HG03354 (cell line): ENCODE measurements around the gene KIAA0040.
A peak's percentile ranks its signal among the peaks of the same experiment; 100 is the strongest.

Experiments
- ATAC-seq: cut with Tn5 transposase; IDR thresholded peaks from one replicate; pipeline ENCODE4 v1.9.1; 2021; ENCODE audit warnings: mild to moderate bottlenecking; ENCODE audit not compliant: unreplicated experiment, poor library complexity, severe bottlenecking

The KIAA0040 gene

DNA sequence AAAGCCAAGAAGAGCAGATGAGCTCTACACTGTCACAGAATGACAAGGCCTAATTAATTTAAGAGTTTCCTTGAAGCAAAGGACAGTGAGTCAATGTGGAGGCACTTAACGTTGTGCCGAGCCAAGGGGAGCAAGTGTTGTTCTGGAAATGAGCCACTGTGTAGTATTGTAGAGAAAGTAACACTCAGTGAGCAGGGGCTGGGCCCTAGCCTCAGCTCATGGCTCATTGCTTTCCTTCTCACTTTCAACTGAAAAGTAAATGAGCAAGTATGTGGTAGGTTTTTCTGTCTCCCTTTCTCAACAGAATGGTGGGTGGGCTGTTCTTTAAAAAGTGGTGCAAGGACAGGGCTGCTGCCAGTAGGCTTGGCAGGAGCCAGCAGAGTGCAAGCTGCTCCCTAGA is 11.8 kb upstream of the KIAA0040 start:
- peak; percentile 76 for ATAC-seq

DNA sequence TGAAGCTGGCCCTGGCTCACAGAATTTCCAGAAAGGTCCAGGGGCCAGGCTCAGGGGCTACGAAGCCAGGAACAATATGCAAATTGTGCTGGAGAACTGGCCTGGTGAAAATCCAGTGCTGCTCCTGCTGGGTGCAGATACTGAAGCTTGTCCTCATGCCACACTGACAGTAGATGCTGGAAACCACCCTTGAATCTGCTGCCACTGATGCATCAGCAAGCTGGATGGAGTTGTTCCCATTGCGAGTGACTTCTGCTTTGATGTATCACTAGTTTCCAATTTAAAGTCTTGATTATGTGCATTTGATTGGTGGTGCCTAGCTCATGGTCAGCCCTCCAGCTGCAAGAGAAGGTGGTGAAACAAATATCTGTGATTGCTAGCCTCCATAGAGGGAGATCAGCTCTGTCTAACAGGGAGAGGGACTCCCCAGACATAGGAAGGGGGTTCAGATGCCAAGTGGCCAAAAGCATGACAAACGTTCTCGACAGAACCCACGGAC is 11.0 kb upstream of the KIAA0040 start:
- ATAC-seq, result no peak

DNA sequence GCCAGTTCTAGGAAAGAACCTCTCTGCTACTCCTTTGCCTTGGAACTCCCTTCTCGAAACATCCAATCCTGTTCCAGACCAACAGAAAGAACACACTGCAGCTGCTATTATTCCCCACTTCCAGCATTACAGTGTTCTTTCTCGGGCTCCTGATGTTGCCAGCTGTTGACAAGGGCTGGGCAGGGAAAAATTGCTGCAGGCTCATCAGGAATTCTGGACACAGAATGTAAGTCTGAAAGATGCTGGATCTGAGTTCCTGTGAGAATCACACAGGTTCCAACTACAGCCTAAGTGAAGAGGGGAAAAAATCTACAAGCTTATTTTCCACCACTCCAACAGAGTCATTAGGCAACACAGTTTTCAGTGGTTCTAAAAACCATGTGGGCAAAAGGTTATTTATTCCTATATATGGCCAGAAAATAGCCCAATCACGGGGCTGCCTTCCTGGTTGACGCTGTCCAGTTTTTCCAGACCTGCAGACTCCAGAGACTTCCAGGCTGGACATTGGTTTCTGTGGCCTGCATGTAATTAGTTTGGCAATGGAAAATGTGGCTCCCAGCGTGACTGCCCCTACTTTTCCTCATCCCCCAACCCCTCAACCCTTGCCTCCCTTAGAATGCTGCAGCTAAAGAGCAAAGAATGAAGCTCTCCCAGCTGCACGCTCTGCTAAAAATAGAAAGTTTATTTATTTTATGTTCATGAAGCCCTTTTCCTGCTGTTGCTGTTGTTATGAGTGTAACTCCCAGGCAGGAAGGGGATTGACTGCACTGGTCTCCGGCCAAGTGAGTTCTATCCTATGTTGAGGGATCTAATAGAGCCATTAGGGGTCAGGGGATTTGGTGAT is 8.3 kb upstream of the KIAA0040 start:
- ATAC-seq, result no peak

DNA sequence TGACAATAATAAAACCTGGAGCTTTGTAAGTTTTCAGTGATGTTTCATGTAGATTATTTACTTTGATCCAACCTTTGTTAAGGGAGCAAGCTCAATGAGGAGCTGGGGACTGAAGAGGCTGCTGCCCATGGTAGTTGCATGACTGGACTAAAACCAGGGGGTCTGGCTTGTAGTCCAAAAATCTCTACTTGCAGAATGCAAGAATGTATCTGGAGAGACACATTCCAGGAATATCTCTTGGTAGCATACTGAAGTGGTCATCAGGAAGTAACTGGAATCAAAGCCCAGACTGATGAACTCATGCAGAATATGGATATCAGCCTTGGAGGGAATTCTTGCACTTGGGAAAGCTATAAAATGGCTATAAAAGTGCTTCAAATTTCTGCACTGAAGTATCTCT is 5.8 kb upstream of the KIAA0040 start:
- no peak for ATAC-seq

DNA sequence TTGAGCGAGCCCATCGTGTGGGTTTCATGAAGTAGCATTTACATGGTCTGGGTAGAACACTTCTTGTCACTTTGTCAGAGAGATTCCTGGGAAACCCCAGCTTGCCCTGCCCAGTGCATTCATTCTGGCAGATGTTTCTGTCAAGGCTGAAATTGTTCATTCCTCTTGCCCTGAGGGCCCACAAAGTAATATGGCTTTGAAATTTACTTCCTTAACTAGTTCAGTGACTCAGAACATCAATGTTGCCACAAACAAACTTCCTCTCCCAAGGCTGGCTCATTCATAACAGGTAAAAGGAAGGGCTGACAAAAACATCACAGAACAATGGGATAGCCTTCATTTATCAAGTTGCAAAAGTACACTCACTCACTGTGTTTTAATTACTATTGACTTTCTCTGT is 5.0 kb upstream of the KIAA0040 start:
- no peak for ATAC-seq

DNA sequence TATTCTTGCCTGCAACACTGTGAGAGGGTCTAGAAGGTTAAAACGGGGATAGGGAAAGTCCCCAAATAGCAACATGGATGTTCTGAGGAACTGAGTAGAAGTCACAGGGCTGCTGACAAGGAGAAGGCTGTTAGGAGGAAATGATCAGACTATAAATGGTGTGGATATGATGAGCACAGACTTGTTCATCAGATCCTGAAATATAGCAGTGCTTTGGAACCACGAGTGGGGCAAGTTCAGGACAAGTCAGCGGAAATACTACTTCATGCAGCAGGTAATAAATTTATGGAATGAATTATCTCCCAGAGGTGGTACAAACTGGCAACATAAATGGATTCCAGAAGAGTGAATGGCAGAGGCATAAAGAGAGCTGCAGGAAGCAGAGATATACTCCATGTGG is 3.2 kb upstream of the KIAA0040 start:
- ATAC-seq, result no peak

DNA sequence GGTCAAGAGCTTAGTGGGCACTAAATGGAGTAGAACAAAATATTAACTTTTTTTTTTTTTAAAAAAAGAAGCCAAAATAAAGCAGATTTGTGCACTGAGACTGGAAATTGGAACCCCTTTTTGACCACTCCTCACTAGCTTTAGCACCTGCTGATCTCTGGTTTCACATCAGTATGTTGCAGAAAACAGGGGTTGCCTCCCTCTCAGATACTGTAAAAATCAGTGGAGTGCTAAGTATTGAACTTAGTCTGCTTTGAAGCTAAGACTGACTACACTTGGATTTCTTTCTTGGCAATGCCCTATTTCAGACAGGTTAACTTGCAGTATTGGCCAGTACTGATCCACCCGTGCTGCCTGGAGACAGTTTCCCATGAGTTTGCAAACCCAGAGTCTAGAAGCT is 2.7 kb upstream of the KIAA0040 start:
- ATAC-seq, result peak; percentile 27

DNA sequence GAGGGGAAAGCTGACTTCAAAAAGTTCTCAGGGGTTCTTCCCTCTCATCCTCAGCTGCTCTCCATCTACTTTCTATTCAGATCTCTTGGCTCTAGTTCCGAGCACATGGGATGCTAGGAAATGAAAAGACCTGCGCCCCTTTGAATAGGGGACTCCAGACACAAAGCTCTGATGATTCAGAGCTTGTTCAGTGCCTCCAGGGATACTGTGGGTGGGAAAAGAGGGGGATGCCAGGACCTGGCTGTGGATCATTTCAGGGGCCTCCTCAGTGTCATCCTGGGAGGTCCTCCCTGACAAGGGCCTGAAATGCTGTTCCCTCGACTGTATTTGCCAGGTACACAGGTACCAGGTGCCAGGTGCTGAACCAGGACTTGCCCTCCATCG is 943 bp upstream of the KIAA0040 start:
- ATAC-seq, result no peak

DNA sequence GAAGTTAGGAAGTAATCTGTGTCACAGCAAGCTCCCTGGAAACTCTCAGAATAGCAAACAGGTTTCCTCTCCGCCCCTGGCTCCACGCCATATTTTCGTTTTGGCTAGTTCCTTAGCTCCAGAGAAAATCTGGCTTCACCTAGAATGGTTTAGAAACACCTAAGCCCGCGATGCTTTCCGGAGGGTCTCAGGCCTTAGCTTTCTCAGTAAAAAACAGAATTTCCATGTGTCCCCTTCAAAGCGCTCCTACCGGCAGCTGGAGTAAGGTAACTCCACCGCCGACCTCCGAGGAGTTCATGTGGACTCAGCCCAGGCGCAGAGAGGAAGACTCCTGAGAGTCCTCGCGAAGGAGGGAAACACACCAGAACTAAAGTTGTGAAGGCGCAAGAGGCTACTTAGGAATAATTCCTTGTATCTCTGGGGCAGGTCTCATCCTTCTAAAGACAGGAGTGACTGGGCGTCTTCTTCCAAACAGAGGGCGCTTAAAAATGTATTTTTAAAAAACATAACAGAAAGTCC is 406 bp downstream of the KIAA0040 start:
- peak; percentile 26 for ATAC-seq

DNA sequence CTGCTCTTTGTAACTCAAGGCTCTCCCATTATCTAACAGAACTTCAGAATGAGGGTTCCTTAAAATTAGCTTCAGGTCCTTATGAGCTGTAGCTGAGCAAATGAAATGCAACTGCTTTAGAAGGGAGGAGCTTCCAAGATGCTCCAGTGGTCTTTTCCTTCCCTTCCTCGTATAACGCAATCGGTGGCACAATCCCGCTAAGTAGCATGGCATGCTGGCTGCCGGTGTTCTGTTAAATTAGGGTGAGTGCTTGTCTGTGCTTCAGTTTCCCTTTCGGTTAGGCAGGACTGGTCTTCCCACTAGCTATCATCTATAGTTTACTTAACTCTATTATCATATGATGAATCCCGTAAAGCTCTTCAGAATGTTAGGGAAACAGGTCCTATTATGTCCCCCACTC is 917 bp downstream of the KIAA0040 start:
- peak; percentile 29 for ATAC-seq

DNA sequence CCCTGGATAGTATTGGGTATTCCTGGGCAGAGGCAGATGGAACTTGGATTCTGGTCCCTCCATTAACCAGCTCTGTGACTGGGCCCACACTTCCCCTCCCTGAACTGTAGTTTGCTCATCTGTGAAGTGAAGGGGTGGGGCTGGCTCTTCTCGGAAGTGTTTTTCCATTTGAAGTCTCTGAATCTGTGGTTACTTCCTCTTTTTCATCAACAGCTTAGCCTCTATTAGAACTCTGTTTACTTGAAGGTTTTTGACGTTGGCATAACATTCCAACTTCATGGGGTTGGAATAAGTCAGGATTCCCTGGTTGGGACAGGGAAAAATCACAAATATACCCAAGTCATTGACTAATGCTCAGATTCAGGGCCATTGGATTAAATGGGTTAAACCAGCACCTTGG is 3.6 kb downstream of the KIAA0040 start:
- ATAC-seq, result peak; percentile 69

DNA sequence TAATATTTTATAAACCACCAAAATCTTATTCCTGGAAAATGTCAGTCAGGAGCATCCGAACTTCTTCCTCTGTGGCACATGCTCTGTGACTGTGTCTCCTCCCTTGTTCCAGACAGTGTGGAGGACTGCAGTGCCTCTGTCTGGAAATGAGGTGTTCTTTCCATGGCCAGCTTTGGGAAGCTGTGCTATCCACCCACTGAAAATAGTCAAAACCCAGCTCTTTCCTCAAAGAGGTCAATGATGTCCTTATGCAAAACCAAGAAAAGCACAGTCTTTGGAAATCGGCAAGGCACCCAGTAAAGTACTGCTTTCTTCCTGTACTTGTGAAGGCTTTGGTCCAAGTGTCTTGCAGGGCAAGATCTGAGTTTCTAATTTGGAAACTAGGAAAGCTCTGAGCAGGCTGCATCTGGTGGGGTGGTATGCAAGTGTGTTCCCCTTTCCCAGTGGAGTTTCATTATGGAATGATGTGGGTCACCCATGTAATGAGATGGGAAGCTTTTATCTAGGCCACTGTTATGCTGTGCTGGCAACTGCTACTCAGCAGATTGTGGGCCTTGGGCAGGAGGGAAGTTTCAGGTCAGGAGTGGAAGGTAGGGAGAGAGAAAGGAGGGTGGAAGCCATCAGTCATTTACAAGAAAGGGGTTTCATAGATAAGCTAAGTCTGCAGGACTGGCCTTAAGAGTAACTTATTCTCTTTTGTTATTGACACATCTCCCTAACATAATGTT is 6.0 kb downstream of the KIAA0040 start:
- no peak for ATAC-seq

DNA sequence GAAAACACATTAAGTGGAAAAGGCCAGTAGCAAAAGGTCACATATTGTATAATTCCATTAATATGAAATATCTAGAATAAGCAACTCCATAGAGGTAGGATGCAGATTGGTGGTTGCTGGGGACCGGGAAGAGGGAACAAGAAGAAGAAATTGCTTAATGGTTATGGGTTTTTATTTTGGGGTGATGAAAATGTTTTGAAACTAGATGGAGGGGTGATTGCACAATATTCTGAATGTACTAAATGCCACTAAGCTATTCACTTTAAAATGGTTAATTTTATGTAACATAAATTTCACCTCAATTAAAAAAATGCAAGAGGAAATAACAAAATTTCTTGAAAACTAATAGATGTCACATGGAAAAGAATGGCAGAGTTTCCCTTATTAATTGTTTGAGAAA is 6.7 kb downstream of the KIAA0040 start:
- ATAC-seq, result no peak

DNA sequence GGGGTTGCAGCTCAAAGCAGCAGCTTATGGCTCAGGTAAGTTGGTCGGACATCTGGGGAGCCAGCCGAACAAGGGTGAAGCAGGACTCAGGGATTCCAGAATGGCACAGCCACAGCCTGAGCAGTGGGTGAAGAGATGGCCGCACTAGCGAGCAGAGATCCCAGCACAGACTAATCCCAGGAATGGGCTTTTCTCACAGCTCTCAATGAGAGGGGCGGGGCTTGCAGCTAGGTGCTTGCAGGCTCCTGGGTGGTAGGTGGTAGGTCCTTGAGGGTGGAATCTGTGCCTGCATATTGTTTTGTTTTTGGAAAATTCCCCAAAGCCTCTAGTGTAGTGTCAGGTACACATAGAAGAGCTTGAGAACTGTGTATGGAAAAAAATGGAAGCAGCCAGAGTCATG is 9.0 kb downstream of the KIAA0040 start:
- no peak for ATAC-seq

DNA sequence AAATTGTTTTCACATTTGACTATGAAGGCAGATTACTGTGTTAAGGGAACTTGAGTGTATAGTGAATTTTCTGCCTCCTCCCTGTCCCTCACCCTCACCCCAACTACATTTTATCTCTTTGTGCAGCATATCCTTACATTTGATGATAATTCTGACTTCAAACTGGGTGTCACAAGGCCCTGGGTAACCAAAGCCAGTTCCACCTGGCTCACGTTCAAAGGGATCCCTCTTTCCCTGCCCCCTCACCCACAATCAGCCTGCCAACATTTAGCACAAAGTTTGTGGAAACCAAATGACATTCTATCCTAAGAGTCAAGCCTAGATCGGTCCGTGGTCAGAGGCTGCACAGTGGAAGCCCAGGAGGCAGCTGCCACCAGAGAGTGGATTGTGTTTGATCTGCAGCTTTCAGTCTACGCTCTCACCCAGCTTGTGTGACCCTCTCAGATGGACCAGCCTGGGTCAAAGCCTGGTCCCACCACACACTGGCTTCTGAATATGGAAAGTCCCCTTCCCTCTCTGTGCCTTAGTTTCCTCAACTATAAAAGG is 10.3 kb downstream of the KIAA0040 start:
- no peak for ATAC-seq

DNA sequence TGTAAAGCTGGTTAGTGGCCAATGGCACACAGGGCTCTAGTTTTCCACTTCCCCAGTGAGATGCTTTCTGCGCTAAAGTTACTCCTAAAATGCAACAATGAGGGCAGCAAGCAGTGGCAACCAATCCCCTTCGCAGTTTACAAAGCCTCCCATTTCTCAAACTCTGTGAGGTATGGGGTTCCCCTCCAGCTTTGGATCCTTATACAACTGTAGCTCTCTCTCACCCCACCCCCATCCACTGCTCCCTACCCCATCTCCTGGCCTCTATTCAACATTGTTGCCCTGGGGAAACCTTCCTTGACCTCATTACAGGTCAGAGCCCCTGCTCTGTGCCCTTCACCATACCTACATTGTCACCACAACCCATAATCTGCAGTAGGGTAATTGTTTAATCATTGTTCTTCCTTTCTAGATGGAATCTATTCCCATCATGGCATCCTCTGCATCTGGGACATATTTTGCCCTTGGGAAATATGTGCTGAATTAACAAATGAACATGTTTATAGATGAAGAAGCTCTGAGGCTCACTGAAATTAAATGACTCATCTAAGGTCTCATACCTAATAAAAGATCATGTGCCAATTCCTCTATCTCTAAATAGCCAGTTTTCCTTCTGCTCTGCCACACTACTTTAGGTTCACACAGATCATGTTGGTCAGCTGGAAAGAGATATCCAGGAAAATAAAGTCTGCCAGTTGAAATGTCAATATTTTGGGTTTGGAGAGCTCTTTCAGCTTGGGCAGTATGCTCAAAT is 12.6 kb downstream of the KIAA0040 start:
- ATAC-seq, result no peak

DNA sequence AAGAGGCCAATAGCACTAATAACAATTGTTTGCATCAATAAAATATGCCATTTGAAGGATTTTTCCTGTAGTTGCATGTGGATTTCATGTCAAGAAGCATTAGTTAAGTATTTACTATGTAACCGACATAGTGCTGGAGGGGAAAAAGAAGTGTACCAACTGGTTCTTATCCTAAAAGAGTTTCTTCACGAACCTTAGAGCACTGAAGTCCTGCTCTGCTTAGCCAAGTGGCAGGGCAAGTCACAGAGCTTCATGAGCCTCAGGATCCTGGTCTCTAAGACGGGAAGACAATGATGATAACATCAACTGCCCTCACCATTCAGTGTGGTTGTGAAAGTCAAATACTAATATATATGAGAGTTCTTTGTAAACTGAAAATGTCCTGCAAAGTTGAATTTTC is 14.1 kb downstream of the KIAA0040 start:
- no peak for ATAC-seq

DNA sequence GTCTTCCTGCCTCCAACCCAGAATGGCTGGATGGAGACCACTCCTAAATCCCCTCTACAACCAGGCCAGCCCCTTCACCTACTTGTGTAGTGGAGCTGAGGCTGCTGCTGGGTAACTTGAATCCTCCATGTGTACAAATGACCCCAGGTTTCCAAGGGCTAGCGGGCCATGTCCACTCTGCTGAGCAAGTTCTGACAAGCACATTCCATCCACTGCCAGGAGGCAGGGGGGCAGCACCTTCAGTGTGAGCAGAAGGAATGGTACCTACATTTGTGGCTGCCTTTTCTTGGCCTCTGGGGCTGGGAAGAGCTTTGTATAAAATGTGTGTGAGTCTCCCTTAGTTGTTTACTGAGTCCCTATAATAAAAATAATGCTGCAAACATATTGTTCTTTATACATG is 14.5 kb downstream of the KIAA0040 start:
- no peak for ATAC-seq

DNA sequence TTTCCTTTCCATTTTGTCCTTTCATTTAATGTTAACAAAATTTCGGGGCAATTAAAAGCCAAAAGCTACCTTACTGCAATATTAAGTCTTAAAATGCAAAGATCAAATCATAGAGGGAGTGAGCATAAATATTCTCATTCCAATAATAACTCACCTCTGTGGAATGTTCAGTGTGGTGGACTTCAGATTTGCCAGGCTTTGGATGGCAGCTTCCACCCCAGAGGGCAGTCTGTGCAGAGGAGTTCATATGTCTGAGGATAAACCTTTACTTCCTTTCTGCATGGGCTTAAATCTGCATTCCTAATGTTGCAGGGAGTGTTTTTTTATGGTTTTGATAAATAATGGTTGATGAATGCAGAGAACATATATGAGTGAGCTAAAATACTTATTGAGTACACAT is 16.3 kb downstream of the KIAA0040 start:
- no peak for ATAC-seq
